Measurements from ENCODE around the gene SFXN5. TPM values are rescaled to one million over a fixed set of nuclear protein-coding genes. Genes with fewer than 3 reads are reported as not detected.
"Not testable (repeated sequence)": the region's sequence is repeated elsewhere in the genome, so short reads cannot be mapped to it uniquely, and the experiment has no call there.

SFXN5 gene
- total and polyA plus RNA-seq, 7 donors, result 5.1 to 17.1 (median 12.2) TPM

GRCh38 chr2:72914206-72914559 is 157.3 kb downstream of the SFXN5 start:
- peaks cover 21 to 96% (median 61%) of the 10 kb centered on the region in 3 donors for H3K27me3 ChIP-seq (ENCODE audit: insufficient read depth in 3 of 3, low read length in 2 of 3)
- TF ChIP-seq, protein P1, sequence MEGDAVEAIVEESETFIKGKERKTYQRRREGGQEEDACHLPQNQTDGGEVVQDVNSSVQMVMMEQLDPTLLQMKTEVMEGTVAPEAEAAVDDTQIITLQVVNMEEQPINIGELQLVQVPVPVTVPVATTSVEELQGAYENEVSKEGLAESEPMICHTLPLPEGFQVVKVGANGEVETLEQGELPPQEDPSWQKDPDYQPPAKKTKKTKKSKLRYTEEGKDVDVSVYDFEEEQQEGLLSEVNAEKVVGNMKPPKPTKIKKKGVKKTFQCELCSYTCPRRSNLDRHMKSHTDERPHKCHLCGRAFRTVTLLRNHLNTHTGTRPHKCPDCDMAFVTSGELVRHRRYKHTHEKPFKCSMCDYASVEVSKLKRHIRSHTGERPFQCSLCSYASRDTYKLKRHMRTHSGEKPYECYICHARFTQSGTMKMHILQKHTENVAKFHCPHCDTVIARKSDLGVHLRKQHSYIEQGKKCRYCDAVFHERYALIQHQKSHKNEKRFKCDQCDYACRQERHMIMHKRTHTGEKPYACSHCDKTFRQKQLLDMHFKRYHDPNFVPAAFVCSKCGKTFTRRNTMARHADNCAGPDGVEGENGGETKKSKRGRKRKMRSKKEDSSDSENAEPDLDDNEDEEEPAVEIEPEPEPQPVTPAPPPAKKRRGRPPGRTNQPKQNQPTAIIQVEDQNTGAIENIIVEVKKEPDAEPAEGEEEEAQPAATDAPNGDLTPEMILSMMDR (IDR thresholded peaks at IDR 0.05), result no peak
- peaks cover 30% of the 10 kb centered on the region for H3K4me1 ChIP-seq
- ATAC-seq (no peak), DNase-seq (no peak)
- WGBS, 3 donors, result 4 to 9% (median 6%) methylated on average over 7 of the region's 7 CpGs
- no peaks in the 10 kb centered on the region for H3K9me3 ChIP-seq
- no peak overlapping the region for H3K27ac ChIP-seq
- H3K4me3 ChIP-seq, result no peak overlapping the region
- intact Hi-C loops (cut with DNase I), result no loop called here
- no peaks in the 10 kb centered on the region for H3K36me3 ChIP-seq (ENCODE audit: insufficient read depth in 1 of 2, low read depth in 1 of 2)

GRCh38 chr2:72913486-72914205 is 157.9 kb downstream of the SFXN5 start:
- no peak for ATAC-seq
- no peak for DNase-seq
- Histone ChIP-seq H3K4me3 (no peak overlapping the region), H3K4me1 (peaks cover 27% of the 10 kb centered on the region), H3K27ac (no peak overlapping the region), H3K27me3 (ENCODE audit: insufficient read depth in 3 of 3, low read length in 2 of 3) (peaks cover 23 to 98% (median 57%) of the 10 kb centered on the region in 3 donors), H3K36me3 (ENCODE audit: insufficient read depth in 1 of 2, low read depth in 1 of 2) (no peaks in the 10 kb centered on the region), H3K9me3 (no peaks in the 10 kb centered on the region)
- WGBS, 3 donors, result 15 to 26% (median 19%) methylated on average over 7 of the region's 7 CpGs
- TF ChIP-seq, protein P1 (IDR thresholded peaks at IDR 0.05), result no peak
- intact Hi-C loops (cut with DNase I), result no loop called here

DNA sequence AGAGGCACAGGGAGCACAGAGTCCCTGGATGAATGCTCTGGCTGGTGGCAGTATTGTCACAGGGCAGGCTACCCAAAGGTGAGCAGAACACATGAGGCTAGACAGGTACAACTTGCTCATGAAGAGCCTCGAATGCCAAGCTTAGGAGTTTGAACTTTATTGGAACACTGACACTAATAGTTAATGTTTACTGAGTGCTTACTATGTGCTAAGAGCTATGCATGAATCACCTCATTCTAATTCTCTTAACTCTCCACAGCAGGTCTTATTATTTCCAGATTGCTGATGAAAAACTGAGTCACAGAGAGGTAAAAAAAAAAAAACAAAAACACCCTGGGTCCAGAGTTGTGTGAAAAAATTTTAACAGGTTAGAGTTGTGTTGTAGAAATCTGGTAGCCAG is 160.3 kb downstream of the SFXN5 start:
- TF ChIP-seq, protein P1 (IDR thresholded peaks at IDR 0.05), result no peak
- no peak for ATAC-seq
- intact Hi-C loops (cut with DNase I), result no loop called here

GRCh38 chr2:72908741-72909140 is 162.8 kb downstream of the SFXN5 start:
- H3K4me1 ChIP-seq, result no peaks in the 10 kb centered on the region
- ATAC-seq, result no peak
- no peak overlapping the region for H3K27ac ChIP-seq
- TF ChIP-seq, protein P1 (IDR thresholded peaks at IDR 0.05), result no peak
- H3K9me3 ChIP-seq, result no peaks in the 10 kb centered on the region
- DNase-seq, result no peak
- H3K27me3 ChIP-seq (ENCODE audit: insufficient read depth in 3 of 3, low read length in 2 of 3), result peaks cover 14 to 83% (median 23%) of the 10 kb centered on the region in 3 donors
- intact Hi-C loops (cut with DNase I), result no loop called here
- no peak overlapping the region for H3K4me3 ChIP-seq
- H3K36me3 ChIP-seq (ENCODE audit: insufficient read depth in 1 of 2, low read depth in 1 of 2), result no peaks in the 10 kb centered on the region
- 83 to 85% (median 84%) methylated on average over 3 of the region's 3 CpGs for WGBS, 3 donors

More for the DNA sequence above, 160.3 kb downstream of the SFXN5 start:
- no peak overlapping the region for H3K27ac ChIP-seq
- peaks cover 11% of the 10 kb centered on the region for H3K4me1 ChIP-seq
- WGBS, 3 donors, result 35 to 43% (median 43%) methylated on average over 1 of the region's 1 CpG
- no peaks in the 10 kb centered on the region for H3K9me3 ChIP-seq
- no peak overlapping the region for H3K4me3 ChIP-seq
- no peaks in the 10 kb centered on the region for H3K36me3 ChIP-seq (ENCODE audit: insufficient read depth in 1 of 2, low read depth in 1 of 2)
- H3K27me3 ChIP-seq (ENCODE audit: insufficient read depth in 3 of 3, low read length in 2 of 3), result peaks cover 23 to 93% (median 37%) of the 10 kb centered on the region in 3 donors
- DNase-seq, result no peak

DNA sequence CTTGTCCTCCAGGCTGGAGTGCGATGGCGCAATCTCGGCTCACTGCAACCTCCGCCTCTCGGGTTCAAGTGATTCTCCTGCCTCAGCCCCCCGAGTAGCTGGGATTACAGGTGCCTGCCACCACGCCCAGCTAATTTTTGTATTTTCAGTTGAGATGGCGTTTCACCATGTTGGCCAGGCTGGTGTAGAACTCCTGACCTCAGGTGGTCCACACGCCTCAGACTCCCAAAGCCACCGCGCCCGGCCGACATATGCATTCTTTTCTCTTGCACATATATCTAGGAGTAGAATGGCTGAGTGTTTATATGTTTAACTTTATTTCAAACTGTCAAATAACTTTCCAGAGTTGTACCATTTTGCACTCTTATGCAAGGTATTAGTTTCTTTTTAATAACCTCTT is 164.1 kb downstream of the SFXN5 start:
- intact Hi-C loops (cut with DNase I); H3K36me3 ChIP-seq (ENCODE audit: insufficient read depth in 1 of 2, low read depth in 1 of 2); H3K27ac ChIP-seq; H3K4me1 ChIP-seq; ATAC-seq; H3K4me3 ChIP-seq; H3K9me3 ChIP-seq; DNase-seq: not testable (repeated sequence)
- WGBS, 3 donors, result 88 to 92% (median 89%) methylated on average over 13 of the region's 13 CpGs
- H3K27me3 ChIP-seq (ENCODE audit: insufficient read depth in 3 of 3, low read length in 2 of 3), result peaks cover 10 to 81% (median 23%) of the 10 kb centered on the region in 3 donors

All from psoas muscle (tissue), 8 donors.